GM18873 (cell line): ENCODE measurements around the gene ZCCHC4.
"Not testable (repeated sequence)": the region's sequence is repeated elsewhere in the genome, so short reads cannot be mapped to it uniquely, and the experiment has no call there.

Source experiments
- ATAC-seq: cut with Tn5 transposase; IDR thresholded peaks from one replicate; pipeline ENCODE4 v1.9.1; 2021; ENCODE audit warnings: mild to moderate bottlenecking, moderate library complexity, moderate number of reproducible peaks; ENCODE audit not compliant: unreplicated experiment, low FRiP score

ZCCHC4 gene

GRCh38 chr4:25370242-25370641, 57.7 kb downstream of the ZCCHC4 start:
- no peak for ATAC-seq

- not testable (repeated sequence) for ATAC-seq
These were observed 60.0 kb downstream of the ZCCHC4 start for GRCh38 chr4:25372549-25372948.

GRCh38 chr4:25376754-25377571, 64.4 kb downstream of the ZCCHC4 start, which contains the start of gene ANAPC4:
Gene ANAPC4, plus strand, starts transcription at chr4:25377263. Its CDS starts 165 bp downstream, at chr4:25377428.
- peak; percentile 76 for ATAC-seq

GRCh38 chr4:25377572-25378436, 65.2 kb downstream of the ZCCHC4 start:
- peak; percentile 4 for ATAC-seq

GRCh38 chr4:25378437-25378743, 65.8 kb downstream of the ZCCHC4 start:
- ATAC-seq: no peak

- ATAC-seq: no peak
These were observed 67.0 kb downstream of the ZCCHC4 start for GRCh38 chr4:25379591-25379990.

DNA sequence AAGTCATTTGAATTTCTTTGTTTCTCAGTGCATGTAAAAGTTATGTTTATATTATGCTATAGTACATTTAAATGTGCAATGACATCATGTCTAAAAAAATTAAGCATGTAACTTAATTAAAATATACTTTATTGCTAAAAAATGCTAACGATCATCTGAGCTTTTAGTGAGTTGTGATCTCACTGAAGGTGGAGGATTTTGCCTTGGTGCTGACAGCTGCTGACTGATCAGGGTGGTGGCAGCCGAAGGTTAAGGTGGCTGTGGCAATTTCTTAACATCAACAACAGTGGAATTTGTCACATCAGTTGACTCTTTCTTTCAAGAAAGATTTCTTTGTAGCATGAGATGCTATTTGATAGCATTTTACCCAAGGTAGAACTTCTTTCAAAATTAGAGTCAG, 71.1 kb downstream of the ZCCHC4 start:
- ATAC-seq: no peak

DNA sequence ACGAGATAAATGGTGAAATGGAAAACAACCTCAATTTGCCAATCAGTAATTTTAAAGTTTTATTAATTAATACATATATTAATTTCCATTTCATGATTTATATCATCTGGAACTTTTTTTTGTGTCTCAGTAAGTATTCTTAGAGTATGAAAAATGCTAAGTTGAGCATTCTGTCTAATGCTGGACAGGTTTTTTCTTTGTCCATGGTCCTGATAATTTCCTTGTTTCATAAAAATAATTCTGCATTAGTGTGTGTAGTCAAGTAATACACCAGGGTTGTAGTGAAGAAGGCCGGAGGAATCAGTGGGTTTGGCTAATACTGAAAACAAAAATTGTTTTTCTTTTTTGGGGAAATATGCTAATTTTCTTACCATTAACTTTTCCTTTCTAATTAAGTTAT, 74.4 kb downstream of the ZCCHC4 start:
- no peak for ATAC-seq

- ATAC-seq: no peak
These were observed 84.7 kb downstream of the ZCCHC4 start for GRCh38 chr4:25397305-25397704.

DNA sequence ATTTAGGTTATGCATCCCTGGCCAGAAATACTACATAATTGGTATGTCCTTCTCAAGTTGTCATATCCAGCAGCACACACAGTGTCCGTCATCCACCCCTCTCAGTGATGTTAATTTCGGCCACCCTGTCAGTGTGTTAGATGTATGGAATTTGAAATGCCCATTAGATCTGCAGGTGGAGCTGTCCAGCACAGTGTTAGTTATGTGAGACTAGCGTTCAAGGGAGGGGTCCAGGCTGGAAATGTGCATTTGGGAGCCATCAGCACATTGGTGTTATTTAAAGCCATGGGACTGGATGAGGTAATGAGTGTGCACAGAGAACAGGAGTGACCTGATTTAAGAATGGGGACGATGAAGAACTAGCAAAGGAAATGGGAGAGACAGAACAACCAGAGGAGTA, 86.9 kb downstream of the ZCCHC4 start:
- ATAC-seq: no peak

DNA sequence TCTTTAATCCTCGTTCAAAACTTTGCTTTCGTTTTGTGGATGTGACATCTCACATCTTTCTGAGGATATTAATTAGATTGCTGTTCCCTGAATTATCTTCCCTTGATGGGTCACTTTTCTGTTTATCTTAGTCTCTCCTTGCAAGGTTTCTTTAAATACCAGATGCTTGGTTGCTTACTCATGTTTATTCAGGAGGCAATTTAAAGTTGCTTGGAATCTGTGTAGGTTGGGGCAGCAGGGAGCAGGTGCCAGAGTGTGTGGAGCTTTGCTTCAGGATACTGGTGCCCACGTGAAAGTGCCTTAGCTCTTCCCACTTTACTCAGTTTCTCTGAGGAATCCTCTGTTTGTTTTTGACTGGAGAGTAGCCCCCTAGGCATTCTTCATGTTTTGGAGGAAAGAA, 88.5 kb downstream of the ZCCHC4 start:
- no peak for ATAC-seq

DNA sequence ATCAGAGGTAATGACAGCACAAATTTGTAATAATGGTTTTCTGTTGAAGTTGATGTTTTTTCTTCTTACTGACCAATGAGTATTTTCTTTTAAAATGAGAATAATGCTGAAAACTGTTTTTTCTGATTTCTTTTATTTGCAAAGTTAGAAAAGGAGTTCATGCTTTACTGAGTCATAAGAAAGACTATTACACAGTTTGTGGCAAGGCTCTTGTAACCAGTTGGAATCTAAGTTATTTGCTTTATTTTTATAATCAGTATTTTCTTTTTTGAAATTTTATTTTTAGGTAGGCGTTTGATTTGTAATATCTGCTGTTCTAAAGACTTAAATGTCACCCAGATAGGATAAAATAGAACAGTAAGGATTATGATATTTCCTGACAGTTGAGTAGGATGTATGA, 89.9 kb downstream of the ZCCHC4 start:
- no peak for ATAC-seq

- ATAC-seq: no peak
These were observed 91.1 kb downstream of the ZCCHC4 start for GRCh38 chr4:25403699-25404098.

GRCh38 chr4:25405453-25405852, 92.9 kb downstream of the ZCCHC4 start:
- ATAC-seq: no peak

DNA sequence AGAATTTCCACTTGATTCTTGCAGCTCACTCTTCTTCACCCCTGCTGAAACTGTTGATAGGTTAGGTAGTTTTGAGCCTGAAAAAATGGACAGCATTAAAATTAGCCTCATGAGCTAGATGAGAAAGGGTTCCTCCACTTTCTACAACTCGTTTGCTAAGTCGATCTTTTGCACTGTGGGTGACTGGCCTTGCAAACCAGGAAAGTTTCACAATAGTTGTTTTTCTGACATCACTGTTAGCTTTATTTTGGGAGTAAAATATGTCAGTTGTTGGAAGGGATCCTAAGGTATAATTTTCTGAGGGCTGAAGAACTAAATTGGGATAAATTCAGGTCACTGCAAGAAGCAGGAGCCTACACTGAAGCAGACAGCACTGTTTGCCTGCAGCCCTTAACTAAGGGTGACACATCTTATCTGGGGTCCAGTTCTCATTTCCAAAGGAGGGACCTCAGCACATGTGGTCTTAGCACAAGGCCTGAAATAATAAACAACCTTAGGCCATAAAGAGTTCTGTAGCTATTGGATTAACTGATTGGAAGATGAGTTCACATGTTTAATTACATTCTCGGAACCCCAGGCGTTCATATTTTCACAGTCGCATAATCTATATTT, 93.6 kb downstream of the ZCCHC4 start:
- no peak for ATAC-seq

DNA sequence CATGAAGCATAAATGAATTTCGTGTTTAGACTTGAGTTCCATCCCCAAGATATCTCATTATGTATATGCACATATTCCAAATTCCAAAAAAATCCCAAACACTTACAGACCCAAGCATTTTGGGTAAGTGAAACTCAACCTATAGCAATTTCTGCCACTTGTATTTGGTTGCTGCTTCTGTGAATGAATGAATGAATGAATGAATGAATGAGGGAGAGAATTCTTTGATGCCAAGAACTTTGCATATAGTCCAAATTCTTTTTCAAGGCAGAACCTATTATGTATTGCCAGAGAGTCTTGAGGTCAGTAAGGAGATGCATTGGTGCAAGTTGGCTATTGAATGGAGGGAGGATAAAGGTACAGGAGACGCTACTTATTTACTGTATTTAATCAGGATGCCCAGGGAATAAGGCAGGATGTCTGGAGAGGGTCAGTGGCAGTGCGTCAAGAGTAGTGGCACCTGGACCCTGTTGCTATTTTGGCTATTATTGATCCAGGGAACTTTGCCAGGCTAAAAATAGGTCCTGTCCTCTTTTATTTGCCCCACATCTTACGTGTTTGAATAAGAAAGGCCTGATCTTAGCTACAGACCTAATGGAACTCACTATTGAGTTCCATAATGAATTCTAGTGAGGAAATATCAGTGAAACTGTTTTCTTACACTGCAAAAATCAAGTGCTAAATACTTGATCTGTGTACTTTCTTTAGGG, 98.4 kb downstream of the ZCCHC4 start:
- no peak for ATAC-seq

DNA sequence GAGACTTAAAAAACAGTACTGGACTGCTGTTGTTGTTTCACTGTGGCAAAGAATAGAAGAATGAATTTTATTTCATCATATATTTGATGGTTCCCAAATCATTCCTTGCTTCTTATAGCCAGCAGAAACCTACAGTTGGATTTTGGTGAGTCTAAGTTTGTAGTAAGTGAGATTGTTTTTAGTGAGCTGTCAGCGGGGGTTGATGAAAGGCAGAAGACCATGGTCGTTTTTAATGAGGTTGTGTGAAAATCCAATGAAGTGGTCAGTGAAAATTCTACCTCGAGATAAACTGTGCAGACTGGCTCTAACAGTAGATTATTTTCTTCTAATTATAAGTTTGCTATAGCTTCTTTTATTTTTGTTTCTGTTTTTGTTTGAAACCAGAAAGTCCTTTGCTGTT, 100.7 kb downstream of the ZCCHC4 start:
- ATAC-seq: no peak

DNA sequence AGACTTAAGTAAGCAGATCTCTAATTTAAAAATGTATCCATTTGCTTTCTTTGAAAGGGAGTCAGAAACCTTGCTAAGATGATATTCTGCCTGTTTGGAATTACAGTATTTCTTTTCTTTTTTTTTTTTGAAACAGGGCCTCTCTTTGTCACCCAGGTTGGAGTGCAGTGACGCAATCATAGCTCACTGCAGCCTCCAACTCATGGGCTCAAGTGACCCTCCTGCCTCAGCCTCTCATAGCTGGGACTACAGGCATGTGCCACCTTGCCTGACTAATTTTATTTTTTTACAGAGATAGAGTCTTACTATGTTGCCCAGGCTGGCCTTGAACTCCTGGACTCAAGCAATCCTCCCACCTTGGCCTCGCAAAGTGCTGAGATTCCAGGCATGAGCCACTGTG, 104.4 kb downstream of the ZCCHC4 start:
- ATAC-seq: no peak
